HFFc6 (cell line): Measurements from ENCODE around the gene ZFPL1. TPM values are rescaled to one million over a fixed set of nuclear protein-coding genes. Genes with fewer than 3 reads are reported as not detected.

Experiments used
- DNase-seq: peaks from one replicate; pipeline ENCODE4 v3.0.0-alpha.2; 2018
- H3K27ac Mint-ChIP-seq: 2 replicates; pipeline ENCODE4 v1.8.0; 2020; ENCODE audit warnings: mild to moderate bottlenecking, mixed read lengths
- H3K27me3 Mint-ChIP-seq: 2 replicates; pipeline ENCODE4 v1.8.0; 2021; ENCODE audit warnings: mild to moderate bottlenecking, moderate library complexity, mixed read lengths; ENCODE audit not compliant: insufficient read depth
- H3K36me3 Mint-ChIP-seq: 2 replicates; pipeline ENCODE4 v1.8.0; 2021; ENCODE audit warnings: low read depth, mixed read lengths
- H3K4me1 Mint-ChIP-seq: 2 replicates; pipeline ENCODE4 v1.8.0; 2020; ENCODE audit warnings: low read depth, mixed read lengths
- H3K4me3 Mint-ChIP-seq: 2 replicates; pipeline ENCODE4 v1.8.0; 2020; ENCODE audit warnings: mild to moderate bottlenecking, moderate library complexity, mixed read lengths
- H3K9me3 Mint-ChIP-seq: 2 replicates; pipeline ENCODE4 v1.8.0; 2020; ENCODE audit warnings: mild to moderate bottlenecking, mixed read lengths
- CTCF ChIP-seq: fragments of 200-600 bp; sonication (generic); IDR thresholded peaks from 2 replicates; pipeline ENCODE4 v1.5.0; 2021; ENCODE audit warnings: antibody characterized with exemption, mild to moderate bottlenecking
- microRNA-seq: library from miRNA; unstranded; fragments of <30 nt; microRNA quantifications from one replicate; pipeline ENCODE4, GENCODE V29; 2019
- total RNA-seq, 6 experiments: library from RNA; stranded (reverse); fragmentation: NEBNext Ultra II Directional; extraction: Animal tissue kit (Norgen Biotek cat#: 25700); gene quantifications; 2 replicates in 1 of 6; 3 replicates in 5 of 6; pipeline ENCODE4 v1.2.3, GENCODE V29; 2021

ZFPL1 gene
- total RNA-seq, 6 experiments from 2014 or later, result 41.0 to 56.6 (median 53.6) TPM

- Mint-ChIP-seq H3K27me3 (peaks cover 6% of the 10 kb centered on the region), H3K36me3 (peaks cover 12% of the 10 kb centered on the region; the same call in 1 of the 2 replicates), H3K4me1 (peaks cover 26% of the 10 kb centered on the region), H3K27ac (no peak overlapping the region), H3K4me3 (no peak overlapping the region), H3K9me3 (no peaks in the 10 kb centered on the region)
- no peak for DNase-seq
- TF ChIP-seq CTCF, result no peak
Observed at GRCh38 chr11:65136515-65137096, 52.6 kb downstream of the ZFPL1 start.

Small RNAs within 50 kb of the gene (microRNA-seq; reads per million reads assigned to microRNA genes)
- gene MIR6751, result not detected

Other genes with a start within 250 kb of the ZFPL1 start
- gene CDC42BPG, start 239.6 kb upstream of the ZFPL1 start, total RNA-seq, result under 1 TPM in 5 of 6 experiments, not detected in 1; 0.02 to 0.21 (median 0.05) TPM
- gene EHD1, start 205.6 kb upstream of the ZFPL1 start, total RNA-seq, result 100 to 1,000 TPM; 189 to 227 (median 197) TPM
- gene ATG2A, start 167.0 kb upstream of the ZFPL1 start, total RNA-seq, result 10 to 100 TPM; 19.0 to 21.7 (median 20.0) TPM
- 10 to 100 TPM; 16.2 to 28.1 (median 19.6) TPM for gene PPP2R5B, start 159.5 kb upstream of the ZFPL1 start, total RNA-seq
- gene GPHA2, start 148.3 kb upstream of the ZFPL1 start, total RNA-seq, result not detected
- gene MAJIN, start 112.1 kb upstream of the ZFPL1 start, total RNA-seq, result not detected
- gene BATF2, start 87.3 kb upstream of the ZFPL1 start, total RNA-seq, result under 1 TPM; 0.22 to 0.45 (median 0.36) TPM
- gene ARL2, start 70.1 kb upstream of the ZFPL1 start, total RNA-seq, result 10 to 100 TPM; 76.9 to 92.1 (median 87.2) TPM
- gene SNX15, start 56.8 kb upstream of the ZFPL1 start, total RNA-seq, result 10 to 100 TPM; 18.7 to 26.6 (median 25.0) TPM
- 10 to 100 TPM; 15.3 to 21.5 (median 18.0) TPM for gene SAC3D1, start 43.0 kb upstream of the ZFPL1 start, total RNA-seq
- not detected for gene NAALADL1, start 25.7 kb upstream of the ZFPL1 start, total RNA-seq
- gene CDCA5, start 182 bp upstream of the ZFPL1 start, total RNA-seq, result 10 to 100 TPM; 14.3 to 28.3 (median 26.6) TPM
- gene VPS51, start 12.0 kb downstream of the ZFPL1 start, total RNA-seq, result 10 to 100 TPM; 61.2 to 90.1 (median 79.4) TPM
- 1 to 10 TPM; 3.8 to 6.4 (median 4.9) TPM for gene TM7SF2, start 27.6 kb downstream of the ZFPL1 start, total RNA-seq
- 10 to 100 TPM in 4 of 6 experiments, 1 to 10 TPM in 2; 9.3 to 13.6 (median 11.1) TPM for gene ZNHIT2, start 33.5 kb downstream of the ZFPL1 start, total RNA-seq
- gene FAU, start 37.9 kb downstream of the ZFPL1 start, total RNA-seq, result 100 to 1,000 TPM; 631 to 750 (median 715) TPM
- gene MRPL49, start 38.1 kb downstream of the ZFPL1 start, total RNA-seq, result 10 to 100 TPM; 53.2 to 59.7 (median 56.9) TPM
- gene SYVN1, start 50.3 kb downstream of the ZFPL1 start, total RNA-seq, result 10 to 100 TPM; 39.9 to 46.9 (median 42.9) TPM
- gene SPDYC, start 86.0 kb downstream of the ZFPL1 start, total RNA-seq, result not detected
- gene CAPN1, start 97.7 kb downstream of the ZFPL1 start, total RNA-seq, result 100 to 1,000 TPM; 203 to 271 (median 231) TPM
- 10 to 100 TPM in 5 of 6 experiments, 1 to 10 TPM in 1; 8.6 to 18.3 (median 15.3) TPM for gene POLA2, start 177.7 kb downstream of the ZFPL1 start, total RNA-seq
- gene CDC42EP2, start 230.6 kb downstream of the ZFPL1 start, total RNA-seq, result 10 to 100 TPM; 19.0 to 35.3 (median 22.6) TPM
- gene DPF2, start 249.6 kb downstream of the ZFPL1 start, total RNA-seq, result 10 to 100 TPM; 55.4 to 64.3 (median 61.7) TPM